Esophagus muscularis mucosa (tissue), 4 donors: ENCODE results near the gene LHB. TPM values are rescaled to one million over a fixed set of nuclear protein-coding genes. Genes with fewer than 3 reads are reported as not detected.
A peak's percentile ranks its signal among the peaks of the same experiment; 100 is the strongest.

Source experiments
- DNase-seq: peaks from one replicate; pipeline ENCODE4 v3.0.0-alpha.2; 2017; ENCODE audit errors: extremely low spot score
- H3K27ac ChIP-seq, 4 donors: fragments of 200-600 bp; sonication (generic); replicated peaks in 1 of 4; 1 replicate in 3 of 4; 2 replicates in 1 of 4; pipeline ENCODE4 v1.5.1; 2016 to 2019; ENCODE audit warnings: mild to moderate bottlenecking in 1 of 4
- H3K27me3 ChIP-seq, 4 donors: fragments of 200-600 bp; sonication (generic); one replicate each; pipeline versions ENCODE4 v1.5.1 to v1.6.0; 2016 to 2019
- H3K36me3 ChIP-seq, 4 donors: fragments of 200-600 bp; sonication (generic); one replicate each; pipeline ENCODE4 v1.5.1; 2016 to 2019
- H3K4me1 ChIP-seq, 4 donors: fragments of 200-600 bp; sonication (generic); one replicate each; pipeline ENCODE4 v1.5.1; 2016 to 2019
- H3K4me3 ChIP-seq, 4 donors: fragments of 200-600 bp; sonication (generic); 1 replicate in 2 of 4; 2 replicates in 2 of 4; pipeline ENCODE4 v1.5.1; 2016 to 2019; ENCODE audit warnings: mild to moderate bottlenecking in 4 of 4, moderate library complexity in 1 of 4
- H3K9me3 ChIP-seq, 4 donors: fragments of 200-600 bp; sonication (generic); 1 replicate in 3 of 4; 2 replicates in 1 of 4; pipeline ENCODE4 v1.5.1; 2016 to 2019
- EP300 ChIP-seq: sonication (generic); formaldehyde crosslinking; IDR thresholded peaks from one replicate; pipeline ENCODE4 v1.6.1; 2017; ENCODE audit warnings: antibody characterized with exemption
- POLR2A ChIP-seq: fragments of 450-650 bp; IDR thresholded peaks from one replicate; pipeline ENCODE4 v1.6.1; 2017; ENCODE audit warnings: antibody characterized with exemption, moderate library complexity, mild to moderate bottlenecking, low read depth
- POLR2AphosphoS5 ChIP-seq, 2 donors: sonication (generic); formaldehyde crosslinking; IDR thresholded peaks; one replicate each; pipeline ENCODE4 v1.6.1; 2017; ENCODE audit warnings: antibody characterized with exemption in 2 of 2
- WGBS: methylation state at CpG from one replicate; pipeline ENCODE4 v1.1.5; 2018; 5-methylcytosine and 5-hydroxymethylcytosine counted together
- intact Hi-C: fragments of 100-400 bp; cut with DNase I; formaldehyde crosslinking; loops from one replicate; pipeline ENCODE4 v1.15.1; 2023
- total RNA-seq, 4 donors: library from RNA; depleted of rRNA; stranded (reverse); fragments of >200 nt; gene quantifications; one replicate each; pipeline versions ENCODE4 v1.1.0 to v1.2.1, GENCODE V29; 2016
- TF ChIP-seq, protein P1 (sequence below), 3 experiments: fragments of 200-600 bp in 2 of 3; fragments of 450-650 bp in 1 of 3; sonication (generic) in 2 of 3; IDR thresholded peaks; one replicate each; pipeline ENCODE4 v1.5.1; 2017 to 2019; ENCODE audit warnings: antibody characterized with exemption in 3 of 3, mild to moderate bottlenecking in 2 of 3, moderate library complexity in 1 of 3

LHB gene
- total RNA-seq, 4 donors from 2014 or later: not detected

DNA sequence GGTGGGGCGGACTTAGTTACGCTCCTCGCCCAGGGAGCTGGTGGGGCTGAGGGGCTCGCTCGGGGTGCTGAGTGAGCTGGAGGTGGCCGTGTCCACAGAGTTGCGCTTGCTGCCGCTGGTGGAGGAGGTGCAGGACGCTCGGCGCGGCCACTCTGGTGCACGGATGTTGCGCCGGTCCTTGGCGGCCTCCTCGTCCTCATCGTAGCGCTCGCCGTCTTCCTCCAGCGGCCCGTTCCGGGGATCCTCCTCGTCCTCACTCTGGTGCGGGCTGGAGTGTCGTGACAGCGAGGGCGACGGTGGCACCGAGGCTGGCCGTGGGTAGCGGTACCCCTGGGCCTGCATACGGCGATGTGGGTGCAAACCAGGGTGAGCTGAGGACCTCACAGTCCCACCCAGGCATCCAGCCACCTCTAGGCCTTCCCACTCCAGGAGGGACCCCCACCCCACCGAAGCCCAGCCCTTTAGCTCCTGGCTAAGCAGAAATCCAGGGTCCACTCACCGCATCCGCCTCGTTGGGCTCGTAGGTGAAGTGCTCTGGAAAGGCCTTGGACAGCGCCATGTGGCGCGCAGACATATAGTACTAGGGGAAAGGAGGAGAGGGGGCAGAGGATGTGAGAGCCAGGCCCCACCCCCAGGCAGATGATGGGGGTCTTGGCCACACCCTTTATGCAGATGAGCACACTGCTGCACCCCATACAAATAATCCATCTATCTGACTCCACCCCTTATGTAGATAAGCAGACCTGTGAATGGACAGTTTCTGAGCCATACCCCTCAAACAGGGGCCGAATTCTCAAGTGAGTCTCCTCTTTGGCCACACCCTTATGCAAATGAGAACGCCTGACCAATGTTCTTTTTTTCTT lies 47.4 kb downstream of the LHB start:
- intact Hi-C loops: loop anchor here (5.0 kb wide), 2 partner anchors 97 to 182 kb away; partner anchors contain the start of gene PPP1R15A
- no peaks in the 10 kb centered on the region for H3K9me3 ChIP-seq
- H3K4me1 ChIP-seq: peaks cover 35 to 45% (median 42%) of the 10 kb centered on the region in 4 donors
- 94% methylated on average over 39 of the region's 45 CpGs for WGBS
- DNase-seq: no peak
- TF ChIP-seq EP300: no peak
- no peak for TF ChIP-seq POLR2A
- TF ChIP-seq POLR2AphosphoS5 (IDR thresholded peaks at IDR 0.05): no peak
- TF ChIP-seq, protein P1, sequence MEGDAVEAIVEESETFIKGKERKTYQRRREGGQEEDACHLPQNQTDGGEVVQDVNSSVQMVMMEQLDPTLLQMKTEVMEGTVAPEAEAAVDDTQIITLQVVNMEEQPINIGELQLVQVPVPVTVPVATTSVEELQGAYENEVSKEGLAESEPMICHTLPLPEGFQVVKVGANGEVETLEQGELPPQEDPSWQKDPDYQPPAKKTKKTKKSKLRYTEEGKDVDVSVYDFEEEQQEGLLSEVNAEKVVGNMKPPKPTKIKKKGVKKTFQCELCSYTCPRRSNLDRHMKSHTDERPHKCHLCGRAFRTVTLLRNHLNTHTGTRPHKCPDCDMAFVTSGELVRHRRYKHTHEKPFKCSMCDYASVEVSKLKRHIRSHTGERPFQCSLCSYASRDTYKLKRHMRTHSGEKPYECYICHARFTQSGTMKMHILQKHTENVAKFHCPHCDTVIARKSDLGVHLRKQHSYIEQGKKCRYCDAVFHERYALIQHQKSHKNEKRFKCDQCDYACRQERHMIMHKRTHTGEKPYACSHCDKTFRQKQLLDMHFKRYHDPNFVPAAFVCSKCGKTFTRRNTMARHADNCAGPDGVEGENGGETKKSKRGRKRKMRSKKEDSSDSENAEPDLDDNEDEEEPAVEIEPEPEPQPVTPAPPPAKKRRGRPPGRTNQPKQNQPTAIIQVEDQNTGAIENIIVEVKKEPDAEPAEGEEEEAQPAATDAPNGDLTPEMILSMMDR (IDR thresholded peaks at IDR 0.05): no peak
- H3K27ac ChIP-seq: peak overlapping the region in 2 of 4 donors; percentile 93
- peaks cover 31 to 88% (median 77%) of the 10 kb centered on the region in 4 donors for H3K36me3 ChIP-seq
- no peaks in the 10 kb centered on the region for H3K27me3 ChIP-seq
- no peak overlapping the region for H3K4me3 ChIP-seq

DNA sequence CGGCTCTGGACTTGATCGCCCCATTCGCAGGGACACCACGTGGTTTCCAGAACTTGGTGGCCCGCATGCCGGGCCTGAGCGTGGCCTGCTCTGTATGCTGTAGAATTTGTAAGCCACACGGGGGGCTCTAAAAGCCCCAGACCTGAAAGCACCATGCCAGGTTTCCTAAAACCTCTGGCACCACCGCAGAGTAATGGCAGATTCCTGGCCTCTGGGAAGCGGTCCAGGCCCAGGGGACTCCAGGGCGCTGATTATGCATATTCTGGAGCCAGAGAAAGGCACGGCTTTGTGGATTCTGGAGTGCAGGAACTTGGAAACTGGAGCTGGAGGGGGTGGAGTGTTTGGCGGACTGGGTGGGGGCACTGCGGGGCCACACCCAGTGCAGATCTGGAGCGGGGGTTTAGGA lies 48.1 kb downstream of the LHB start:
- H3K36me3 ChIP-seq: peaks cover 26 to 81% (median 70%) of the 10 kb centered on the region in 4 donors

DNA sequence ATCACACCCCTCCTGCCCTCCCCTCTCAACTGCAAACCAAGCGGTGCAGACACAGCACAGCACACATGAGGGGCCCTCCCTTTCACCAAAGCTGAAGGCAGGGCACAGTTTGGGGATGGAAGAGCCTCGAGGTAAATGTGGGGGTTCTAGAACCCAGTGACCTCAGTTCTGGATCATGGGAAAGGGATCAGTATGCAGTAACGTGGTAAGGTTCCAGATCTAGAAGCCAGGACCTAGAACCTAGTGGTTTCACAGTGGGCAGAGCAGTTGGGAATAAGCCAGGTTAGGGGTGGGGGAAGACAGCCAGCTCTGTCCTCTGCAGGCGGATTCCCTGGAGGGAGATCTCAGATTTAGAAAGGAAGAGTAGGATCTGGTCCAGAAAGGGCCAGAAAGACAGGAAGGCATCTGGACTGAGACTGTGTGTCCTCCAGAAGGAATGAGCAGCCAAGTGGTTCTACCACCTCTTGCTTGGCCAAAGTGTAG lies 48.7 kb downstream of the LHB start:
- intact Hi-C loops: loop anchor here (5.0 kb wide), 1 partner anchor 96 kb away; the partner anchor contains the start of gene PPP1R15A
- Histone ChIP-seq H3K27ac (peak overlapping the region; percentile 53 to 93 (median 92)), H3K4me3 (no peak overlapping the region), H3K27me3 (no peaks in the 10 kb centered on the region), H3K4me1 (peaks cover 47 to 58% (median 55%) of the 10 kb centered on the region in 4 donors), H3K36me3 (peaks cover 20 to 75% (median 64%) of the 10 kb centered on the region in 4 donors), H3K9me3 (no peaks in the 10 kb centered on the region)
- no peak for TF ChIP-seq EP300
- TF ChIP-seq POLR2AphosphoS5 (IDR thresholded peaks at IDR 0.05): no peak
- TF ChIP-seq, protein P1 (IDR thresholded peaks at IDR 0.05): no peak
- no peak for TF ChIP-seq POLR2A
- no peak for DNase-seq
- WGBS: 62% methylated on average over 4 of the region's 4 CpGs

More for the DNA sequence above, 48.1 kb downstream of the LHB start:
- H3K4me1 ChIP-seq: peaks cover 41 to 52% (median 49%) of the 10 kb centered on the region in 4 donors
- no peaks in the 10 kb centered on the region for H3K9me3 ChIP-seq
- H3K27ac ChIP-seq: peak overlapping the region in 3 of 4 donors; percentile 17 to 93 (median 93)
- DNase-seq: no peak
- no peak for TF ChIP-seq POLR2AphosphoS5 (IDR thresholded peaks at IDR 0.05)
- no peak for TF ChIP-seq EP300
- TF ChIP-seq POLR2A: no peak
- TF ChIP-seq, protein P1 (IDR thresholded peaks at IDR 0.05): no peak
- H3K27me3 ChIP-seq: no peaks in the 10 kb centered on the region
- intact Hi-C loops: loop anchor here (5.0 kb wide), 1 partner anchor 97 kb away; the partner anchor contains the start of gene PPP1R15A
- 55% methylated on average over 5 of the region's 15 CpGs for WGBS
- H3K4me3 ChIP-seq: no peak overlapping the region

DNA sequence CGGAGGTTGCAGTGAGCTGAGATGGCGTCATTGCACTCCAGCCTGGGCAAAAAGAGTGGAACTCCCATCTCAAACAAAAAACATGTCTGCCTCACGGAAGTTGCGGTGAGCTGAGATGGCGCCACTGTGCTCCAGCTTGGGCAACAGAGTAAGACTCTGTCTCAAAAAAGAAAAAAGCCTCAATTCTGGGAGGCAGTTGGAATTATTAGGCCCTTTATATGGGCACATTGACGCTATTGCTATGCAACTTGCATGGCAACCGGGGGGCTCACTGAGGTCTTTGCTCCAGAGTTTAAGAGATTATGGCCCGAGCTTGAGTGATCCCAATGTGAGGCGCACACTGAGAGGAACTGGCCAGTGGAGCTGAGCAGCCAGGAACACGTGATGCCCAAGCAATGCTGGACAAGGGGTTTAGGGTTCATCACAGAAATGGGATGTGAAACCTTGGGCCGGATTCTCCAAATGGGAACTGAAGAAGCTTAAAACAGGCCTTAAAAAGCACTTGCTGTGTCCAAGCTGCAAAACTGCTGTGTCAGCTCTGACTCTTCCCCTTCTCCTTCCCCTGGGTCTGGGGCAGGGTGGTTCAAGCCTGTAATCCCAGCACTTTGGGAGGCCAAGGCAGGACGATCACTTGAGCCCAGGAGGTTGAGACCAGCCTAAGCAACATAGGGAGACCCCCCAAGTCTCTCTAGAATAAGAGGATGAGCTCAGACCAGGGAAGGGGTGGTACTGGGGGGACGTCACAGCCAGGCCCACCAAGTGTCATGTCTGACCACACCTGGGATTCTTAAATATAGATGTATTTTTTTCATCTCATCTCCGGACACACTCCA lies 49.3 kb downstream of the LHB start:
- no peak for DNase-seq
- H3K4me3 ChIP-seq: peak overlapping the region; percentile 72 to 94 (median 76)
- intact Hi-C loops: loop anchor here (5.0 kb wide), 1 partner anchor 95 kb away; the partner anchor contains the start of gene PPP1R15A
- H3K4me1 ChIP-seq: peaks cover 49 to 65% (median 61%) of the 10 kb centered on the region in 4 donors
- H3K9me3 ChIP-seq: no peaks in the 10 kb centered on the region
- no peaks in the 10 kb centered on the region for H3K27me3 ChIP-seq
- 74% methylated on average over 14 of the region's 14 CpGs for WGBS
- peaks cover 16 to 69% (median 57%) of the 10 kb centered on the region in 4 donors for H3K36me3 ChIP-seq
- H3K27ac ChIP-seq: peak overlapping the region; percentile 92 to 94 (median 93)
- TF ChIP-seq POLR2A (no peak), POLR2AphosphoS5 (IDR thresholded peaks at IDR 0.05) (peak in 1 of 2 donors; percentile 15), EP300 (no peak)
- TF ChIP-seq, protein P1 (IDR thresholded peaks at IDR 0.05): no peak
